Activated B cell treated with CpG ODN at 0.5 μM for 24 hours (primary cell): ENCODE measurements around the gene PNKP. TPM values are rescaled to one million over a fixed set of nuclear protein-coding genes. Genes with fewer than 3 reads are reported as not detected.

Source experiments
- ATAC-seq: fragments of 200-7000 bp; cut with Tn5 transposase; one replicate; pipeline ENCODE4 v1.10.0; 2021; ENCODE audit warnings: low read depth, mild to moderate bottlenecking, moderate library complexity
- CTCF ChIA-PET: fragments of 350-600 bp; sonication (Branson Sonifier 250); formaldehyde crosslinking; loops from one replicate; lab custom pipeline; 2021; ENCODE audit warnings: antibody characterized with exemption; lab: Charles Lee
- POLR2A ChIA-PET: fragments of 350-600 bp; sonication (Branson Sonifier 250); formaldehyde crosslinking; loops from one replicate; lab custom pipeline; 2021; ENCODE audit warnings: antibody characterized with exemption; lab: Charles Lee
- DNase-seq: peaks from one replicate; pipeline ENCODE4 v3.0.0; 2022
- H3K27ac Mint-ChIP-seq: one replicate; pipeline ENCODE4 v1.8.0; 2020; ENCODE audit warnings: mixed read lengths
- H3K27me3 Mint-ChIP-seq: one replicate; pipeline ENCODE4 v1.8.0; 2021; ENCODE audit warnings: mixed read lengths
- H3K36me3 Mint-ChIP-seq: one replicate; pipeline ENCODE4 v1.8.0; 2021; ENCODE audit warnings: low read depth, mixed read lengths
- H3K4me1 Mint-ChIP-seq: one replicate; pipeline ENCODE4 v1.8.0; 2021; ENCODE audit warnings: mixed read lengths
- H3K4me3 Mint-ChIP-seq: one replicate; pipeline ENCODE4 v1.8.0; 2020; ENCODE audit warnings: mild to moderate bottlenecking, mixed read lengths
- H3K9me3 Mint-ChIP-seq: one replicate; pipeline ENCODE4 v1.8.0; 2020; ENCODE audit warnings: mixed read lengths
- intact Hi-C: fragments of 100-400 bp; cut with micrococcal nuclease; formaldehyde crosslinking; loops from one replicate; pipeline ENCODE4 v1.15.1; 2024
- total RNA-seq: library from RNA; stranded (reverse); gene quantifications from 2 replicates; pipeline ENCODE4 v1.2.3, GENCODE V29; 2022
- TF ChIP-seq, protein P1 (sequence below): fragments of 200-600 bp; IDR thresholded peaks from one replicate; pipeline ENCODE4 v1.8.0; 2022; ENCODE audit warnings: antibody characterized with exemption, mild to moderate bottlenecking

PNKP gene
- total RNA-seq, 1 donor from 2014 or later, result 205 TPM

DNA sequence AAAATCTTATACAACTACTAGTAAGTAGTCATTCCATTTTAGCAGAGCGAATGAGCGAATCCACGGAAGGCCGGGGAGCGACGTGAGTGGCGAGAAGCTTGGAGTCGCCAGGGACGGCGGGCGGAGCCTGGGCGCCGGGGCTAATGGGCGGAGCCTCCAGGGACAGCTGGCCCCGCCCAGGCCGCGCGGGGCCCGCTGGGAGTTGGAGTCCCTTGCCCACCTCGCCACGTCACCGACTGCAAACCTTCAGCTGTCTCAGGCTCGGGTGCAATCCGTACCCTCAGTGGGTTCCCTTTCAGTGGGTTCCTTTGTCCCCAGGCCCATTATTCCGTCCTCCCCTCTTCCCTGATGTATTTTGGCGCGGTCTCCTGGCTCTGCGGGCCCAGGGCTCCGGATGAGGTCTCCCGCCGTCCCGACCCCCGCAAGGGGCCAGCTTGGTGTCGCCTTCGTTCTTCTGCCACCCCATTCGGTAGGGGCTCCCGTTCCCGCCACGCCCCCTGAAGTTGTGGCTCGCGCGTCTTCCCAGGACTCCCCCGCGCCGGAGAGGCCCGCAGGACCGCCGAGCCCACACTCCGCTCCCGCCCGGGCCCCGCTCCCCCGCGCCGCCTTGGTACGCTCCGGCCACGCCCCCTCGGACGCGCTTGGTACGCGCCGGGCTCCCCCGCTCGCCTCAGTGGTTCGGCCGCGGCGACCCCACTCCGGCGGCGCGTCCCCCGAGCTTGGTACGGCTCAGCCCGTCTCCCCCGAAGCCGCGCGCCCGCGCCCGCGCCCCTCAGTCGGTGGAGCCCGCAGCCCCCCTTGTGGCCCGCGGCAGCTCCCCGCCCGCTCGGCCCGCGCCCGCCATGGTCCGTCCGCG lies 16.7 kb downstream of the PNKP start, which contains the start of gene PTOV1:
PTOV1 (plus strand) TSS at position 673 of the 856 bp plus-strand sequence.
- DNase-seq (peak; percentile 96), ATAC-seq (peak; percentile 84)
- Mint-ChIP-seq H3K27ac (peak within 1 kb of the TSS; percentile 95), H3K36me3 (peaks cover 8% of the 10 kb centered on the region), H3K4me3 (peak within 1 kb of the TSS; percentile 92), H3K9me3 (peaks cover 2% of the 10 kb centered on the region), H3K27me3 (no peaks in the 10 kb centered on the region), H3K4me1 (peaks cover 56% of the 10 kb centered on the region)
- TF ChIP-seq, protein P1, sequence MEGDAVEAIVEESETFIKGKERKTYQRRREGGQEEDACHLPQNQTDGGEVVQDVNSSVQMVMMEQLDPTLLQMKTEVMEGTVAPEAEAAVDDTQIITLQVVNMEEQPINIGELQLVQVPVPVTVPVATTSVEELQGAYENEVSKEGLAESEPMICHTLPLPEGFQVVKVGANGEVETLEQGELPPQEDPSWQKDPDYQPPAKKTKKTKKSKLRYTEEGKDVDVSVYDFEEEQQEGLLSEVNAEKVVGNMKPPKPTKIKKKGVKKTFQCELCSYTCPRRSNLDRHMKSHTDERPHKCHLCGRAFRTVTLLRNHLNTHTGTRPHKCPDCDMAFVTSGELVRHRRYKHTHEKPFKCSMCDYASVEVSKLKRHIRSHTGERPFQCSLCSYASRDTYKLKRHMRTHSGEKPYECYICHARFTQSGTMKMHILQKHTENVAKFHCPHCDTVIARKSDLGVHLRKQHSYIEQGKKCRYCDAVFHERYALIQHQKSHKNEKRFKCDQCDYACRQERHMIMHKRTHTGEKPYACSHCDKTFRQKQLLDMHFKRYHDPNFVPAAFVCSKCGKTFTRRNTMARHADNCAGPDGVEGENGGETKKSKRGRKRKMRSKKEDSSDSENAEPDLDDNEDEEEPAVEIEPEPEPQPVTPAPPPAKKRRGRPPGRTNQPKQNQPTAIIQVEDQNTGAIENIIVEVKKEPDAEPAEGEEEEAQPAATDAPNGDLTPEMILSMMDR, result no peak
- ChIA-PET CTCF (interaction anchor here (1.1 kb wide), 2 partner anchors 32 to 40 kb away, joined by 3 to 4 read pairs; partner anchors contain the start of gene MED25), POLR2A (interaction anchor here (0.6 to 2.9 kb wide), 23 partner anchors 9 to 833 kb away, joined by 3 to 62 read pairs (median 5); partner anchors contain the start of genes AKT1S1, AP2A1, ATF5 and FUZ)
- intact Hi-C loops, result loop anchor here (1.0 kb wide), 6 partner anchors 17 to 84 kb away; partner anchors contain the start of genes ATF5, FUZ, MED25 and NUP62

DNA sequence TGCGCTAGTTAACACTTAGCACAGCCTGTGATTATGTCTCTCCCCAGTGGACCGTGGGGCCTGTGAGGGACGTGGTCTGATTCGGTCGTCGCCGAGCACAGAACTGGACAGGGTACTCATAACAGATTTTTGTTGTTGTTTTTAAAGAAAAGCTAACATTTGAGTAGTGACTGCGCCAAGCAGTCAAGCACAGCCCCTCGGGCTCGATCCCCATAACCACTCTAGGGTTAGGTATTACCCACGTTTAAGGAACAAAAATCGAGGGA lies 17.2 kb downstream of the PNKP start:
- Mint-ChIP-seq H3K9me3 (peaks cover 2% of the 10 kb centered on the region), H3K4me1 (peaks cover 56% of the 10 kb centered on the region), H3K4me3 (peak overlapping the region; percentile 92), H3K27ac (peak overlapping the region; percentile 95), H3K27me3 (no peaks in the 10 kb centered on the region), H3K36me3 (peaks cover 3% of the 10 kb centered on the region)
- CTCF ChIA-PET, result interaction anchor here (1.1 kb wide), 2 partner anchors 32 to 40 kb away, joined by 3 to 4 read pairs; partner anchors contain the start of gene MED25
- ATAC-seq (no peak), DNase-seq (no peak)
- POLR2A ChIA-PET, result interaction anchor here (0.7 to 2.9 kb wide), 20 partner anchors 9 to 832 kb away, joined by 3 to 62 read pairs (median 6); partner anchors contain the start of genes AKT1S1, AP2A1, ATF5 and FUZ
- intact Hi-C loops, result loop anchor here (1.0 kb wide), 5 partner anchors 17 to 84 kb away; partner anchors contain the start of genes FUZ, MED25 and PNKP
- TF ChIP-seq, protein P1, result no peak

- peaks cover 2% of the 10 kb centered on the region for H3K9me3 Mint-ChIP-seq
- ATAC-seq (no peak), DNase-seq (no peak)
- ChIA-PET POLR2A (interaction anchor here (0.5 to 2.9 kb wide), 15 partner anchors 14 to 98 kb away, joined by 3 to 62 read pairs (median 10); partner anchors contain the start of genes AKT1S1, AP2A1, ATF5 and FUZ), CTCF (no interaction called here)
- intact Hi-C loops, result loop anchor here (1.0 kb wide), 5 partner anchors 18 to 83 kb away; partner anchors contain the start of genes FUZ, MED25 and PNKP
- peak overlapping the region; percentile 92 for H3K4me3 Mint-ChIP-seq
- peaks cover 3% of the 10 kb centered on the region for H3K36me3 Mint-ChIP-seq
- peaks cover 62% of the 10 kb centered on the region for H3K4me1 Mint-ChIP-seq
- H3K27ac Mint-ChIP-seq, result peak overlapping the region; percentile 95
- TF ChIP-seq, protein P1, result no peak
- no peaks in the 10 kb centered on the region for H3K27me3 Mint-ChIP-seq
These were observed 17.7 kb downstream of the PNKP start for GRCh38 chr19:49849433-49850220.

DNA sequence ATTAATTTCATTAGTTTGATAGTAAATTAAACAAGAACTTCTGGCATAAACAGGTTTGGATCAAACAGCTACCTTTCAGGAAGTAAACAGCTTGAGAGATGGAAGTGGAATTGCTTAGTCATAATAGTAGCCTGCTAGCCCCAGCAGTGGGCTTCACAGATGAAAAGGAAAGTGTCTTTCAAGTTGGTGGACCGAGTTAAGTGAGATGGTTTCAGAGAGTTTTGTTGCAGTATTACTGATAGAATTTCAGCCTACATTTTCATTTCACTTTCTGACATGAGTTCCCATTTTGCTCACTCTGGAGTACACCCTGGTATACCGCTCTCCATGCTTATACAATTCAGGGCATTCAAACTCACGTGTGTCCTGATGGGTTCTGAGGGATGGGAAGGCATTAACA lies 18.4 kb downstream of the PNKP start:
- TF ChIP-seq, protein P1, result no peak
- peaks cover 2% of the 10 kb centered on the region for H3K9me3 Mint-ChIP-seq
- H3K4me1 Mint-ChIP-seq, result peaks cover 67% of the 10 kb centered on the region
- POLR2A ChIA-PET, result interaction anchor here (0.5 to 2.9 kb wide), 5 partner anchors 19 to 99 kb away, joined by 3 to 20 read pairs (median 5); partner anchors contain the start of genes AKT1S1, NUP62, PNKP and TBC1D17
- no peak for DNase-seq
- H3K4me3 Mint-ChIP-seq, result peak overlapping the region; percentile 53
- H3K36me3 Mint-ChIP-seq, result peaks cover 3% of the 10 kb centered on the region
- intact Hi-C loops, result no loop called here
- CTCF ChIA-PET, result no interaction called here
- no peak overlapping the region for H3K27ac Mint-ChIP-seq
- H3K27me3 Mint-ChIP-seq, result no peaks in the 10 kb centered on the region
- ATAC-seq, result no peak
